GM19468 (cell line): ENCODE results near the gene PIK3R1.
A peak's percentile ranks its signal among the peaks of the same experiment; 100 is the strongest.

Experiments
- ATAC-seq: cut with Tn5 transposase; IDR thresholded peaks from one replicate; pipeline ENCODE4 v1.9.1; 2021; ENCODE audit warnings: mild to moderate bottlenecking, moderate library complexity, moderate number of reproducible peaks; ENCODE audit not compliant: unreplicated experiment; ENCODE audit errors: extremely low read depth

The PIK3R1 gene

DNA sequence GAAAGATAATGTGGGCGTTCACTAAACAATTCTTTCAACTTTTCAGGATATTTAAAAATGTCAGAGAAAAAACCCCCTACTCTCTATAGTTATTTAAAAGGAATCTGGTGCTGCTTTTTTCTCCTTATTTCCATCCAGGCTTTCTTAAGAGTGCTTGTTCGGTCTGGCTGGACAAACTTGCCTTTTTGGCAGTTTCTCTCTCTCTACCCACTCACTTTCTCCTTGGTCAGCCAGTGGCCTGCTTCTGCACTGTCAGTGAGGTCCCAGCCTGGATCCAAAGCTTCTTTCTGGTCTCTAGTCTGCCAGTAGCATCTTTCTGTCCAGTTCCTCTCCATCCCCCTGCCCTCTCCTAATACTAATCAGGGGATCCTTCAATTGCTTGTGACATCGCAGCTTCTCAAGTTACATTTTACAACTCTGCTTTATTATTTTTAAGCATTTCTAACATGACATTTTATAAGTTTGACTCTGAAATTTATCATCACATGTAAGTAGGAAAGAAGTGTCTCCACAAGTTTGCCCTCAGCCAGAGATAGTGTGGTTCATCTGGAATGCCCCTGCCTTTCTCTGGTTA, 50.4 kb downstream of the PIK3R1 start:
- ATAC-seq: no peak

DNA sequence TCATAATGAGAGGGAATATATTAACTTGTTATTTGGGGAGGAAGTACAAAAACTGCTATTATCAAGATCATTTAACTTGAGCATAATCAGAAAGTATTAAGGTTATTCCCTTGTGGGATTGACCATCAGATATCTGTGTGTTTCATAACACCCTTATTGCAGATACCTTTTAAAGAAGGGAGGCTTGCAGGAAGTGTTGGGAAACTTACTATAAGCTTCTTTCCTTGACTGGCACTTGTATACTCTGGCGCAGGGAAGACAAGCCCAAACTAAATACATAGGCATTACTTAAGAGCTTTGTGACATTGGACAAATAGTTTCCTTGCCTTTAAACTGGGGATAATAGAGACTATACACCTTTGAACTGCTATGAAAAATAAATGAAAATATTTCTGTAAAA, 50.9 kb downstream of the PIK3R1 start:
- ATAC-seq: no peak

DNA sequence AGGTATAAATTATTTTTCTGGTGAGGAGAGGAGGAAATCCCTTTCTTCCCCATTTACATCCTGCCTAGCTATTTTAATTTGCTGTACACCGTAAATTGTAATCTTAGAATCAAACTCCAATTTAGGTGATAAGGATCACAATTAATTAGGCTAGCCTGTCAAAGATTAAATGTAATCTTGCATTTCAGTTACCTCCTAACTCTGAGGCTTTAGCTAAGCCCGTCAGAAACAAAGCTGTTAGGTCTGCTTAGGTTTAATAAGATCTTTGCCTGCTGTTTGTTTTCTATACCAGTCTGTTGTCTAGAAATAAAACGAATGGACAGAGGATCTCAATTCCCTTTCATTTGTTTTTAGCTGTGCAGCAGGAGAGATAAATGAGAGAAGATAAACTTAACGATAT, 51.5 kb downstream of the PIK3R1 start:
- ATAC-seq: no peak

DNA sequence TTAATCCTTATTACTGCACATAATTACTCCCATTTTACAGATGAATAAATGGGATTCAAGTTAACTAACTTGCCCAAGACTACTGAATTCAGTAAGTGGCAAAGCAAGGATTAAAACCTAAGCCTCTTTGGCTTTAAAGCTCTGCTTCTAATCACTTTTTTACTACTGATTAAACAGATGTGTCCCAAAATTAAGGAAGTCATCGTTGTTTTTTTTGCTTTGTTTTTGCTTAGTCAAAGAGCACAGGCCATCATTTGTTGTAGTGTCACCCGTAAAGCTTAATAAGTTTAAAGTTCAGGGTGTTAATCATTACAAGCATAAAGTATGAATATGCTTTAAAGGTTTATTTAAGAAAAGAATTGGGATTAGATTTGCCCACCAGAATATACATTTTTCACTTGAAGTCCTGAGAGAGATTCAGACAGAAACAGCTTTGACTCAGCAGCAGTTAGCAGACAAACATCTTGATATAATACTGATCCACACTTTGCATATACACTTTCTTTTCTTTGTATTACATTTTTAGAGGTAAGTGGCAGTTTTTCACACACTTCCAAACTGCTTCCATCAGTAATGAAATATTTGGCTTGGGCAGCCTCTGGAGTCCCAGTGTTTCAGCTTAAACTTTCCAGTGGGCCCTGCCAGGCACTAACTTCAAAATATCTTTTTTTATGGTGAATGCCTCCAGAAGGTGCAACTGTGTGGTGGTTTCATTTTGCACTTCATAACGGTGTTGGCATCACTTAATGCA, 52.7 kb downstream of the PIK3R1 start:
- no peak for ATAC-seq

DNA sequence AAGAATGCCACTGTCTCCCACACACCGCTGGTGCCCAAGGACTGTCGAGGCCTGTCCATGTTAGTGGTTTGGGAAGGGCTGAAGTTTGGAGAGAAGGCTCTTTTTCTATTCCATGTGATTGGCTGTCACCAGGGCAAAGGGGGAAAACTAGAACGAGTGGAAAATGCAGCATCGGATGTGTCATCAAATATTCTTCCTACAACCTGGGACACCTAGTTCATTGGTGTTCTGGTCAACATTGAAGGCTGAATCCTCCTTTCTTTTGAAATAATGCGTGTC, 53.2 kb downstream of the PIK3R1 start:
- no peak for ATAC-seq

DNA sequence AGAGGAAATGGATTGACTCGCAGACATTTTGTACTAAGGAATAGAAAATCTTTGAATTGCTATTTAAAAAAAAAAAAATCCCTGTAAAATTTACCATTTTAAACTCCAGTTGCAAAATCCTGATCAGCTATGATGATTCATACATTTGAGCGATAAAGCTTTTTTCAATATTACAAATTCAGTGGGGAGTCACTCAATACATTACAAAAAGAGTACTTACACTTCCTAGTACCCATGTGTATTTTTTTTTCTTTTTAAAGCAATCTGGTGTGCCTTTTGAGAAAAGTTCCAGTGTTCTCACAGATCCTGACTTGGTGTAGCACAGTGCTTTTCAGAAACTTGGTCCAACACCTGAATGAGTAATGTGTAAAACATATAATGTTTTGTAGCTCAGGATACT, 54.3 kb downstream of the PIK3R1 start:
- no peak for ATAC-seq

DNA sequence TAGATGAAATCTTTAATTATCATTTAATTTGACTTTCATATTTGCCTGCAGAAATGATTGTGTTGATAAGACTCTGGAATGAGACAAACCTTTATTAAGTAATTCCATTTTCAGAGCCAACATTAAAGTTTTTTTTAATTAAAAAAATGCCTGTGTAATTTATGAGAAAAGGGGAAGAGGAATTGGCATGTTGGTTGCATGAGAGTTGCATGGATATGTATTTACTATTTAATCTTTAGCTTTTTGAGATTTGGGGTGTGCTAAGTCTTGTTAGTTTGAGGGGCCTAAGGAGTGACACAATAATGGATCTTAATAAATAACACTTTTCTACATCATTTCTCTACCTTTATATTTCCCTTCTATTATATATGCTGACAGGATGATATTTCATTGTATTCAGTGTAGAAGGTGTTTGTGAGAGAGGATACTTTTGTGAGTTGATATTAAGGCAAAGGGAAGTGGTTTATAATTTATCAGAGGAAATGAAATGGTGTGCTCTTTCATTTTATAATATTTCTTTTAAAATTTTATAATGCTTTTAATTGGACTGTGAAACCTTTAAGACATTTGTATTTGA, 54.9 kb downstream of the PIK3R1 start:
- ATAC-seq: no peak

DNA sequence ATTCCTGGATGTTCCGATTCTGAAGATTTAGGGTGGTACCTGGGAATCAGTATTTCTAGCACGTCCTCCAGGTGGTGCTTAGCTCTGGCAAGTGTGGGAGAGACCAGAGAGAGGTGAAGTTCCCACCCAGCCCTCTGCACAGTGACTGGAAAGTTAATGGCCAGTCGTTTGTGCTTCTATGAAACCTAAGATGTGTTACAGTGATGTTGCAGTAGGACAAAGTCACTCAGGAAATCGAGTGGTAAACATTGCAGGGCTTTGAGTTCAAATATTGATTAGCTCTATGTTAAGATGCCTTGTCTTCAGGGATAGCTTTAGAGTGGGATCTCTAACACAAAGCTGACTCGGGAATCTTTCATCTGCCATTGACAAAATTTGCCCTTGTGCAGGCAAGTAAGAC, 55.6 kb downstream of the PIK3R1 start:
- ATAC-seq: no peak

DNA sequence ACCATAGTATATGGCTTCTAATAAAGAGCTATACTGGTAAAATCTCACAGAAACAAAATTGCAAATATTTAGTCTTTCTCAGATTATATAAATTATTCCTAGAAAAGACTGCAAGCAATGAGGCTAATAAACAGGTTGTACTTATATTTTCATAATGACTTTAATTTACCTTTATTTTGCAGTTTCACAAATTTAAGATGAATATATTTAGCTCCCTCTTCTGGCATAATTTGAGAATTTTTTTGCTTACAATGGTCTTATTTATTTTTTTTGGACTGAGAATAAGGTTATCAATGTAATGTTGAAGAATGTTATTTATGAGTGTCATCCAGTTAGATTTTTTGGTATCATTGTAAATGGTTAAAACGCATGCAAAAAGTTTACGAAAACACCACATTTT, 56.7 kb downstream of the PIK3R1 start:
- ATAC-seq: no peak

DNA sequence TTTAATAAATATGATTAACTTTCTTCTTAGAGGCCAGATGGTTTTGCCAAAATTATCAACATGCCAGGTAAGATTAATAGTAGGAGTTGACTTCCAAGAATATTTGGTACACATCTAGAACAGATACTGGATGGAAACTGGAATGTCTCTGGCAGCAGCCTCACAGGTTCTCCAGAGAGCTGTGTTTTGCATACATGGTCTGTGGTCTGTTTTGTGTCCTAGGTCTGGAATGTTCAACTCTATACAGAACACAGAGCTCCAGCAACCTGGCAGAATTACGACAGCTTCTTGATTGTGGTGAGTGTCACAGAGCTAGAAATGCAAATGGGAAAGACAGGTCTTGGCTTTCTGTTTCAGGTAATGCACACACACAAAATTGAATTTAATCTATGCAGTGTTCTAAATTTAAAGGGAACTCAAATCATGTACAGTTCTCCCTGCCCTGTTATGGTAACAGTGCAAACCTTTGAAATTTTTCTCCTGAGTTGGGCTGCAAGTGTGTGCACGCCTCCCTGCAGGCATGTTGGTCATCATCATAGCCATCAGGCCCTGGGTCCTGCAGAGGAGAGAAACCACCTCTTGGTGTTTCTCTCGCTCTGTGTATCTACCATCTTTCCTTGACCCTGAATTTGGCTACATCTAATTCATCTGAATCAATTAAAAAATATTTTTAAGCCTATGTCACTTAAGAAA, 58.3 kb downstream of the PIK3R1 start:
- no peak for ATAC-seq

DNA sequence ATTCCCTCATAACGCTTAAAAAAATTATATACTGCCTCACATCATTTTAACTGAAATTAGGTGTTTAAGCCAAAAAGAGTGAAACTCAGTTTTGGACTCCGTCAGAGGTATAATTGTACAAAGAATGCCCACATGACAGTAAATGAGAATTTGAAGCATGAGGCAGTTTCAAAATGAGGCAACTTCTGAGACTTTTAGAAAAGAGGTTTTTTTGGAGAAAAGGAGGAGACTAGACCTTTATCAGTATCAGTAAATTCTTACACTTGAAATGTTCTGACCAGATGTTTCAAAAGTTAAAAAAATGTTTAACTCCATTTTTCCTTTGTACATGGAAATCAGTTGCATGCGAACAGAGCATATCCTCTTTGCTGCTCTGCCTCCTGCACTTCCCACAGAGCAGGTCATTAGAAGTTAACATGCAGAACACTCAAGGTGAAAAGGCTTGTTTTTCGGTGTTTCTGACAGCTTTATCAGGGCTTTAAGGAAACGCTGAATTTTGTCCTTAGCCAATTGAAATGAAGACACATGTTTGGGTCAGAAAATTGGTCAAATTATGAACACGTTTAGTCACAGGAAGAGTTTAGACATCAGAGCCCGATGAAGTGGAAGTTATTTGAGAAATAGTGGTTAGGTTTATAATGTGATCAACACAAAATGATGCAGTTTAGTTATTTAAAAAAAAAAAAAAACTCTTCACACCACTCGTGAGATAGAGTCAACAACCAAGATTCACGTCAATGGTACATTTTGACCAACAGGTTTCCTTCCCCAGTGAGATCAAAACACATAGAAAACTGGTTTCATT, 59.5 kb downstream of the PIK3R1 start:
- ATAC-seq: no peak

DNA sequence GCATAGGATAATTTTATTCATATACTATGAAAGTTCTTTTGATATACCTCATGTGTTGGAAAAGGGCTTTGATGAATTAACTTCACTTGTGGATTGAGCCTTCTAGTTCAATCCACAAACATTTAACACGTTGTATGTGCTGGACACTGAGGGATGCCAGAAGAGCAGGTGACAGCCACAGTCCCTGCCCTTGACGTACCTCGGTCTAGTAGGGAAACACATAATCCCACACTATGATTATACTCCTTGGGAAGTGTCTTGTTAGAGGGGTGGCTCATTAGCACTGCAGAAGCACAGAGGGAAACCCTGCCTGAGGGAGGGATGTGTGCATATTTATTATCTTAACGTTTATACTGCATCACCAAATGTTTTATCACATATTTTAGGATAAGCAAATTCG, 61.2 kb downstream of the PIK3R1 start:
- no peak for ATAC-seq

DNA sequence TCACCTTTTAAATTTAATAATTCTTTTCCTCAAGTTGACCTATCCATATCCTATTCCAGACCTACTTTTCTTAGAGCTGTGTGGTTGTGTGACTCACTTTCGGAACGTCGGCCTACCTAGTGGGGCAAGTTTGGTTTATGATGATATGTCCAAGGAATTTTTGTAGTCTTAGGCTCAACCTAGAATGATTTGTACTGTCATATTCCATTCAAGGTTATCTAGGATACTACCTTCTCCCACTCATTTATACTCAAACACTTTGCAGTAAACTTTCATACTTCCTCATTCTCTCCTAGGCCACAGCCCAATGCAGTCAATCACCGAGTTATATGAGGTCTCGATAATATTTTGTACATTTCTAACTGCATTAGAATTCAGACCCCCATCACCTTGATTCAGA, 61.9 kb downstream of the PIK3R1 start:
- no peak for ATAC-seq

DNA sequence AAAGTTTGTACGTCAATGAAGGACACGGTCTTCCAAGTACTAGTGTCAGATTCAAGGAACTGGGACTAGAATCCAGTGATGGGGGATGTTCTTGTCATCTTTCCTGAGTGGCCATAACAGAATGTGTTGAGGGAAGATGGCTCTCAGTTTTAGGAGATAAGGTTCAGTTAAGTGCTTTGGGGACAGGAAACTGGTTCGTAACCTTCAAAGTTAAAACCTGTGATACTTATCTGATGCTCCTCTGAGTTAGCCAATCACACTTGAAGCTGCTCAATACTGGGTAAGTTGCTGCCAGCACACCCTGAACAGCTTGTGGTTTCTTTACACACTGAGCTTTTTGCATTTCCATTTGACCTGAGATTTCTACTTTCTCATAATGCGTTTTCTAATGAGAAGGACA, 64.4 kb downstream of the PIK3R1 start:
- no peak for ATAC-seq

DNA sequence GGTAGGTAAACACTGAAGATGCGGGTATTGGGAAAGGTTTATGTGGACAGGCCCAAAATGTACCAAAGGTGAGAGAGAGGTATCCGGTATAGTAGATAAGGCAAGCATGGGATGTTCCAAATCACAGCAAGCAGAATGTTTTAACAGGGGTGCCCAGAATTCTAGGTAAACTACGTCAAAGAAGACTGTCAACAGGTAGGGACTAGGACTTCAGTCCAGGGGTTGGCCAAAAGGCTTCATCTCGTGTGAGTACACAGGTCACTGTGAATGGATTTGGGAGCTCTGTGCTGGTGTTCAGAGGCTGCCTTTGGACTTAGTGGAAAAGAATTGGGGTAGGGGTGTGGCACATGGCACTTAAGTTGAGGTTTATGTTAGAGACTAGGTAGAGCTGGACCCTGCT, 66.4 kb downstream of the PIK3R1 start:
- ATAC-seq: no peak

DNA sequence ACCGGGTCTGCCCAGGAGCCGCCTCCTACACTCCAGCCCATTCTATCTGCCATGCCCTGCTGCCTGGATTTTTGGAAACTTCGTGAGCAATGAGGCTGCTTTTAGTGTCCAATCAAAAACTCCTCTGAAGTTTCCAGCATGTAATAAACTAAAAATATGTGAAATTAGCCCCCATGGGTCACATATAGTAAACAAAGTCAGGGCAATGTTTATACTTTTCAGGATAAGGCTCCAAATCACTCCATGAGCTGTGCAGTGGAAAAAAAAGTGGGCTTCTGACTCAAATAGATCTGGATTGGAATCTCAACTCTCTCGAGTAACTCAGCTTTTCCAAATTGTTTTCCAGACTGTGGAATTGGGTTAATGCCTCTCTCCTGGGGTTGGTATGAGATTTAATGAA, 68.2 kb downstream of the PIK3R1 start:
- no peak for ATAC-seq

DNA sequence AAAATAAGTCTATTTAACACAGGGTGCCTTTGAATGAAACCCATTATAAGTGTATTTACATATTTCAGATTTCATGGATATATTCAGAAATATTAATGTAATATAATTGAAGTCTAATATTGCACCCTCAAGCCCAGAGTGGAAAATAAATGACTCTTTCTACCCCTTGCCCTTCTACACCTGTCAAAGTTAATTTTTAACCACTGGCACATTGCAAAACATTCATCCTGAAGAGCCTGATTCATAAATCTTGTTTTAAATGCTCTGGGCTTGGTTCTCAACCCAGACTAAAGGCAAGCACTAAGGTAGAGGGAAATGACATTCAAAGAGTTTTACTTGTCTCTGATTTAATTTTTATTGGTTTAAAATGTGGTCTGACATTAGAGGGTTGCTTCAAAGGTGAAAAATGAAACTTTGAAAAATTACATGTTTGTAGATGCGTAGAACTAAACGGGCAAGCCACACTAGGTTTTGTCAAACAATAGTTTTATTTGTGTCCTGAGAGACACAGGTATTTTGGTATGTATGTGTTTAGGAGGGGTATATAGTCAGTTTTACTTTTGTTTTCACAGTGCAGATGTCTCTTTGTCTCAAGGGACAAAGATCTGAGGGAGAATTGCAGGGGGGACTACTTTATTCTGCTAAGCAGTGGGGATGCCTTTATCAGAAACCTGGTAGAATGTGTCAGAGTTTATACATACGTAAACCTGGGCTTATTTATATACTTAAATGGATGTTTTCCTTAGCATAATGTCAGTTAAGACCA, 69.7 kb downstream of the PIK3R1 start:
- peak; percentile 20 for ATAC-seq

DNA sequence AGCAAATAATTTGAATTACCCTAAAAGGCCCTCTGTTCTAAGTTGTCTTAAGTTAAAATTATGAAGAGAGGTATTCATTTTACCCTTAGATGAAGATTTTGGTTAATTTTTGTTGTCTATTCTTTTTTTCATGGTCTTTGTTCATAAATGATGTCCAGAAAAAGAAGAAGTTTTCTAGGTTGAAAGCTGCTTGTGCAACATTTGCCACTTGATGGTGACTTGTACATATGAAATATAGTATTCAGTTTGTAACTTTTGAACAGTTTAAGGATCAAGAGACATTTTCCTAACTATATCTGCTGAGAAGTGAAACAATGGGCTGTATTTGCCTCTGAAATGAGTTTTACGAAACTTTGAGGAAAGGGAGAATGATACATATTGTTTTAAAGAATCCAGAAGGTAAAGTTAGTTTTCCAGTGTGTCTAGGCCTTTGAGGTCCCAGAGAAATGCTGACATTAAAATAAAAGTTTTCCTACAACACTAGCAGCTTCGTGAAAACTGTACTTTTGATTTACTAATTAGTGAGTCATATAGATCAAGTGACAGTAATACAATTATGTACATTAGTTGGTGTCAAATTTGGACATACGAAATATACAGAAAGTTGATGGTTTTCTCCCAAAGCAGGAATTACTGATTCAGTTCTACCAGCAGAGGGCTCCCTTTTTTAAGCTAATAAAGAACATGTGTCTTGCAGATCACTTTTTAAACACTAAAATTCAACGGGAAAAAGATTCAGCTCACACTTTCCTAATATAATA, 70.5 kb downstream of the PIK3R1 start:
- ATAC-seq: no peak

DNA sequence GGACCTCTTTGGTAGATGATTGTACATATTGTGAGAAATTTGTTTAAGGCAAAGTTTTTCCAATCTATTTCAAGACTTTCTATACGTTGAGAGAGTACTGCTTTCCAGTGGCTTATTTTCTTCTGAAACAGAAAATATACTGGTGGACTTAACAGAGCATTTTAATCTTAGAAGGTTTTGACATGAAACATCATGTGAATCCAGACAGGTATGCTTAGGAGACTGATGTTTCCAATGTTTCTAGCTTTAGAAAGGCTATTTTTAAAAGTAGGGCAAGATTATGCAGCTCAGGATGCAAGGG, 71.0 kb downstream of the PIK3R1 start:
- no peak for ATAC-seq

DNA sequence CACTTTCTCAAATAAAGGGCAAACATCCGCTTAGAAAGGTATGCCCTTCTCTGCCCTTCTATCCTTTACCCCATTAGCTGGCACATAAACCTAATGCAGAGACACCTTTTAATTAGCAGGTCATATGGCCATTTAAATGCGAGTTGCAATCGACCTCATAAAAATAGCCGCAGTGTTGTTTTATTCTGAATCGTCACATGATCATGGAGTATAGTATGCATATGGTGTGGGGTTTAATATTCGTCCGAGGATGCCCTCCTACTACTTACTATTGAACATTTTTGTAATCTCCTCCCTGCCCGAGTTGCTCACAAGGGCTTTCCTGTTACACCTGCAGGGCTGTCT, 72.0 kb downstream of the PIK3R1 start:
- no peak for ATAC-seq
